WTC11 (cell line): Measurements from ENCODE around the gene SPAG5. TPM values are rescaled to one million over a fixed set of nuclear protein-coding genes. Genes with fewer than 3 reads are reported as not detected.

ENCODE experiments used
- ATAC-seq: fragments of 200-7000 bp; cut with Tn5 transposase; 2 replicates; pipeline ENCODE4 v1.10.0; 2021; ENCODE audit warnings: mild to moderate bottlenecking, moderate library complexity
- CTCF ChIA-PET: fragments of 300-600 bp; sonication (Branson Sonifier 250); formaldehyde crosslinking; loops from one replicate; lab custom pipeline; 2021; ENCODE audit warnings: antibody characterized with exemption; lab: Charles Lee
- POLR2A ChIA-PET: fragments of 350-600 bp; sonication (Branson Sonifier 250); formaldehyde crosslinking; loops from one replicate; lab custom pipeline; 2021; ENCODE audit warnings: antibody characterized with exemption; lab: Charles Lee
- DNase-seq: peaks from one replicate; pipeline ENCODE4 v3.0.0; 2021; ENCODE audit warnings: low spot score
- H3K27ac Mint-ChIP-seq: 2 replicates; pipeline ENCODE4 v1.8.0; 2021; ENCODE audit warnings: mixed read lengths
- H3K27me3 Mint-ChIP-seq: 2 replicates; pipeline ENCODE4 v1.8.0; 2021; ENCODE audit warnings: low read depth, mild to moderate bottlenecking, moderate library complexity, mixed read lengths
- H3K36me3 Mint-ChIP-seq: 2 replicates; pipeline ENCODE4 v1.8.0; 2021; ENCODE audit warnings: mixed read lengths
- H3K4me1 Mint-ChIP-seq: 2 replicates; pipeline ENCODE4 v1.8.0; 2022; ENCODE audit warnings: mixed read lengths
- H3K4me3 Mint-ChIP-seq: 2 replicates; pipeline ENCODE4 v1.8.0; 2021; ENCODE audit warnings: mild to moderate bottlenecking, moderate library complexity, mixed read lengths
- H3K9me3 Mint-ChIP-seq: 2 replicates; pipeline ENCODE4 v1.8.0; 2021; ENCODE audit warnings: mixed read lengths
- ATF6 ChIP-seq: sonication (generic); formaldehyde crosslinking; IDR thresholded peaks from 2 replicates; pipeline ENCODE4 v1.8.1; 2023; ENCODE audit warnings: mild to moderate bottlenecking, missing genetic modification reagents
- CREB1 ChIP-seq: sonication (generic); formaldehyde crosslinking; IDR thresholded peaks from 2 replicates; pipeline ENCODE4 v1.8.0; 2023; ENCODE audit warnings: mild to moderate bottlenecking, missing genetic modification reagents
- E2F1 ChIP-seq: sonication (generic); formaldehyde crosslinking; IDR thresholded peaks from 2 replicates; pipeline ENCODE4 v1.8.0; 2022; ENCODE audit warnings: mild to moderate bottlenecking, missing genetic modification reagents
- E2F5 ChIP-seq: sonication (generic); formaldehyde crosslinking; IDR thresholded peaks from 2 replicates; pipeline ENCODE4 v1.8.1; 2022; ENCODE audit warnings: mild to moderate bottlenecking, moderate library complexity, missing genetic modification reagents
- ETV6 ChIP-seq: sonication (generic); formaldehyde crosslinking; IDR thresholded peaks from 2 replicates; pipeline ENCODE4 v1.8.1; 2022; ENCODE audit warnings: mild to moderate bottlenecking, missing genetic modification reagents
- FOXJ3 ChIP-seq: sonication (generic); formaldehyde crosslinking; IDR thresholded peaks from 2 replicates; pipeline ENCODE4 v1.9.0; 2021; ENCODE audit warnings: missing genetic modification reagents, mild to moderate bottlenecking, borderline replicate concordance
- GTF2I ChIP-seq: fragments of 250-450 bp; sonication (Bioruptor Pico); conservative IDR thresholded peaks from 2 replicates; pipeline ENCODE4 v1.4.0; 2021; ENCODE audit warnings: mild to moderate bottlenecking
- HMGA2 ChIP-seq: fragments of 250-450 bp; sonication (Bioruptor Pico); IDR thresholded peaks from 2 replicates; pipeline ENCODE4 v1.4.0; 2021; ENCODE audit warnings: mild to moderate bottlenecking, moderate library complexity
- IRF2 ChIP-seq: sonication (generic); formaldehyde crosslinking; IDR thresholded peaks from 2 replicates; pipeline ENCODE4 v1.8.0; 2022; ENCODE audit warnings: low read depth, missing genetic modification reagents, borderline replicate concordance
- MAX ChIP-seq: sonication (generic); formaldehyde crosslinking; IDR thresholded peaks from 2 replicates; pipeline ENCODE4 v1.8.0; 2022; ENCODE audit warnings: mild to moderate bottlenecking, missing genetic modification reagents
- NFE2L1 ChIP-seq: sonication (generic); formaldehyde crosslinking; IDR thresholded peaks from 2 replicates; pipeline ENCODE4 v1.8.1; 2023; ENCODE audit warnings: missing genetic modification reagents
- NFYB ChIP-seq: sonication (generic); formaldehyde crosslinking; conservative IDR thresholded peaks from 2 replicates; pipeline ENCODE4 v1.8.0; 2022; ENCODE audit warnings: low read depth, missing genetic modification reagents
- NR3C1 ChIP-seq: sonication (generic); formaldehyde crosslinking; conservative IDR thresholded peaks from 2 replicates; pipeline ENCODE4 v1.8.1; 2023; ENCODE audit warnings: low read depth, mild to moderate bottlenecking, missing genetic modification reagents
- SMAD4 ChIP-seq: sonication (generic); formaldehyde crosslinking; IDR thresholded peaks from 2 replicates; pipeline ENCODE4 v1.8.0; 2022; ENCODE audit warnings: mild to moderate bottlenecking, missing genetic modification reagents
- SP1 ChIP-seq: sonication (generic); formaldehyde crosslinking; conservative IDR thresholded peaks from 2 replicates; pipeline ENCODE4 v1.8.1; 2022; ENCODE audit warnings: missing genetic modification reagents
- TCF7 ChIP-seq: sonication (generic); formaldehyde crosslinking; IDR thresholded peaks from 2 replicates; pipeline ENCODE4 v1.8.0; 2022; ENCODE audit warnings: mild to moderate bottlenecking, low read depth, missing genetic modification reagents, moderate library complexity
- USF1 ChIP-seq: sonication (generic); formaldehyde crosslinking; IDR thresholded peaks from 2 replicates; pipeline ENCODE4 v1.8.0; 2022; ENCODE audit warnings: mild to moderate bottlenecking, missing genetic modification reagents
- ZBTB21 ChIP-seq: sonication (generic); formaldehyde crosslinking; IDR thresholded peaks from 2 replicates; pipeline ENCODE4 v1.8.1; 2023; ENCODE audit warnings: mild to moderate bottlenecking, missing genetic modification reagents, borderline replicate concordance
- ZNF281 ChIP-seq: sonication (generic); formaldehyde crosslinking; IDR thresholded peaks from 2 replicates; pipeline ENCODE4 v1.8.0; 2023; ENCODE audit warnings: mild to moderate bottlenecking, missing genetic modification reagents
- total RNA-seq: library from RNA; stranded (reverse); gene quantifications from 3 replicates; pipeline ENCODE4 v1.2.3, GENCODE V29; 2021

SPAG5 gene
- total RNA-seq, 1 experiment from 2014 or later: 146 TPM

GRCh38 chr17:28623696-28624095 lies 24.9 kb upstream of the SPAG5 start (continued):
- no peak for TF ChIP-seq MAX (CRISPR knock-in tag)
- no peak for TF ChIP-seq NFYB (CRISPR knock-in tag)
- TF ChIP-seq NFE2L1 (CRISPR knock-in tag): no peak
- no peak for TF ChIP-seq E2F5 (CRISPR knock-in tag)

- TF ChIP-seq ZNF281 (no peak), NFE2L1 (CRISPR knock-in tag) (no peak), MAX (CRISPR knock-in tag) (no peak), FOXJ3 (CRISPR knock-in tag) (no peak), HMGA2 (no peak), CREB1 (CRISPR knock-in tag) (no peak), IRF2 (CRISPR knock-in tag) (no peak), ETV6 (no peak), NR3C1 (CRISPR knock-in tag) (no peak), E2F1 (no peak), SMAD4 (no peak), ATF6 (CRISPR knock-in tag) (no peak), SP1 (CRISPR knock-in tag) (no peak), GTF2I (no peak), TCF7 (no peak), ZBTB21 (no peak), USF1 (CRISPR knock-in tag) (no peak)
- Mint-ChIP-seq H3K27me3 (no peaks in the 10 kb centered on the region), H3K9me3 (no peaks in the 10 kb centered on the region), H3K4me1 (no peaks in the 10 kb centered on the region), H3K27ac (no peak overlapping the region), H3K36me3 (peaks cover 90% of the 10 kb centered on the region), H3K4me3 (no peak overlapping the region)
- CTCF ChIA-PET: no interaction called here
- ATAC-seq (no peak), DNase-seq (no peak)
- POLR2A ChIA-PET: no interaction called here
These were observed 23.4 kb upstream of the SPAG5 start for GRCh38 chr17:28622186-28622585.
